Right atrium auricular region (tissue), 2 donors: Measurements from ENCODE around the gene ZNF669. TPM values are rescaled to one million over a fixed set of nuclear protein-coding genes. Genes with fewer than 3 reads are reported as not detected.
A peak's percentile ranks its signal among the peaks of the same experiment; 100 is the strongest.

Experiments
- DNase-seq: peaks from one replicate; pipeline ENCODE4 v3.0.0-alpha.2; 2019; ENCODE audit warnings: low spot score
- H3K27ac ChIP-seq, 2 donors: fragments of 200-600 bp; sonication (generic); 1 replicate in 1 of 2; 2 replicates in 1 of 2; pipeline ENCODE4 v1.5.1; 2016 to 2019
- H3K27me3 ChIP-seq, 2 donors: fragments of 200-600 bp; sonication (generic); one replicate each; pipeline versions ENCODE4 v1.5.1 to v1.6.0; 2017 to 2019
- H3K36me3 ChIP-seq: fragments of 200-600 bp; sonication (generic); one replicate; pipeline ENCODE4 v1.5.1; 2016
- H3K4me1 ChIP-seq, 2 donors: fragments of 200-600 bp; sonication (generic); one replicate each; pipeline versions ENCODE4 v1.5.1 to v1.6.0; 2017 to 2019
- H3K4me3 ChIP-seq, 2 donors: fragments of 200-600 bp; sonication (generic); 1 replicate in 1 of 2; 2 replicates in 1 of 2; pipeline ENCODE4 v1.5.1; 2017 to 2019; ENCODE audit warnings: mild to moderate bottlenecking in 1 of 2, moderate library complexity in 1 of 2
- H3K9me3 ChIP-seq, 2 donors: fragments of 200-600 bp; sonication (generic); one replicate each; pipeline ENCODE4 v1.5.1; 2019
- CTCF ChIP-seq, 2 donors: fragments of 200-600 bp; sonication (generic); IDR thresholded peaks; one replicate each; pipeline ENCODE4 v1.5.1; 2019; ENCODE audit warnings: antibody characterized with exemption in 2 of 2
- total RNA-seq, 2 donors: library from RNA; depleted of rRNA; stranded (reverse); fragments of >200 nt; gene quantifications; one replicate each; pipeline ENCODE4 v1.1.0, GENCODE V29; 2016

The ZNF669 gene
- total RNA-seq, 2 donors from 2014 or later = 3.2 to 3.6 TPM

GRCh38 chr1:247079141-247079874, 24.8 kb downstream of the ZNF669 start:
- DNase-seq = no peak
- H3K4me3 ChIP-seq = peak overlapping the region; percentile 69 to 91
- H3K27ac ChIP-seq = no peak overlapping the region
- H3K27me3 ChIP-seq = no peaks in the 10 kb centered on the region
- H3K36me3 ChIP-seq = no peaks in the 10 kb centered on the region
- peaks cover 0 to 18% of the 10 kb centered on the region in 2 donors for H3K4me1 ChIP-seq
- TF ChIP-seq CTCF (IDR thresholded peaks at IDR 0.05) = no peak
- H3K9me3 ChIP-seq = no peaks in the 10 kb centered on the region

GRCh38 chr1:247078258-247079140, 25.7 kb downstream of the ZNF669 start, which contains the start of gene ZNF670:
ZNF670 (minus strand) TSS chr1:247078811; CDS start chr1:247078596, 215 bp downstream.
- H3K27me3 ChIP-seq = no peaks in the 10 kb centered on the region
- H3K27ac ChIP-seq = peak within 1 kb of the TSS; percentile 57 to 86
- no peak for TF ChIP-seq CTCF (IDR thresholded peaks at IDR 0.05)
- peaks cover 0 to 18% of the 10 kb centered on the region in 2 donors for H3K4me1 ChIP-seq
- no peaks in the 10 kb centered on the region for H3K9me3 ChIP-seq
- H3K36me3 ChIP-seq = no peaks in the 10 kb centered on the region
- H3K4me3 ChIP-seq = peak within 1 kb of the TSS; percentile 69 to 91
- DNase-seq = peak; percentile 98

GRCh38 chr1:247077876-247078257, 26.3 kb downstream of the ZNF669 start:
- DNase-seq = no peak
- H3K27ac ChIP-seq = peak overlapping the region; percentile 57 to 86
- H3K36me3 ChIP-seq = no peaks in the 10 kb centered on the region
- no peak for TF ChIP-seq CTCF (IDR thresholded peaks at IDR 0.05)
- H3K27me3 ChIP-seq = no peaks in the 10 kb centered on the region
- no peaks in the 10 kb centered on the region for H3K9me3 ChIP-seq
- peak overlapping the region; percentile 69 to 91 for H3K4me3 ChIP-seq
- H3K4me1 ChIP-seq = peaks cover 0 to 18% of the 10 kb centered on the region in 2 donors

- Histone ChIP-seq H3K27ac (no peak overlapping the region), H3K27me3 (no peaks in the 10 kb centered on the region), H3K36me3 (no peaks in the 10 kb centered on the region), H3K4me1 (peaks cover 0 to 18% of the 10 kb centered on the region in 2 donors), H3K9me3 (no peaks in the 10 kb centered on the region), H3K4me3 (no peak overlapping the region)
- DNase-seq = no peak
- no peak for TF ChIP-seq CTCF (IDR thresholded peaks at IDR 0.05)
Measured at GRCh38 chr1:247077213-247077612, 26.9 kb downstream of the ZNF669 start.

GRCh38 chr1:247070645-247071044, 33.5 kb downstream of the ZNF669 start:
- Histone ChIP-seq H3K36me3 (no peaks in the 10 kb centered on the region), H3K9me3 (no peaks in the 10 kb centered on the region), H3K4me3 (no peak overlapping the region), H3K27me3 (no peaks in the 10 kb centered on the region), H3K27ac (no peak overlapping the region), H3K4me1 (no peaks in the 10 kb centered on the region)
- no peak for DNase-seq
- no peak for TF ChIP-seq CTCF (IDR thresholded peaks at IDR 0.05)
